IMR-90 (cell line): ENCODE measurements around the gene ME1. TPM values are rescaled to one million over a fixed set of nuclear protein-coding genes. Genes with fewer than 3 reads are reported as not detected.
A peak's percentile ranks its signal among the peaks of the same experiment; 100 is the strongest.

Experiments used
- ATAC-seq: fragments of 200-7000 bp; cut with Tn5 transposase; 2 replicates; pipeline ENCODE4 v1.9.1; 2020; ENCODE audit warnings: low read depth, mild to moderate bottlenecking, moderate library complexity
- BruUV-seq: library from RNA; stranded (reverse); fragments of 400-500 nt; replicated peaks from 2 replicates; lab custom pipeline; 2021; lab: Mats Ljungman, UMichigan
- CTCF ChIA-PET: fragments of 300-600 bp; formaldehyde crosslinking; extraction: SDS; loops from one replicate; lab custom pipeline; 2021; ENCODE audit warnings: antibody characterized with exemption; lab: Yijun Ruan, JAX
- POLR2A ChIA-PET: fragments of 300-600 bp; sonication (Branson Sonifier 250); formaldehyde crosslinking; loops from one replicate; lab custom pipeline; 2022; ENCODE audit warnings: antibody characterized with exemption; ENCODE audit not compliant: unreplicated experiment; lab: Charles Lee
- DNase-seq: peaks from one replicate; pipeline ENCODE4 v3.0.0; 2013
- H2AFZ ChIP-seq: replicated peaks from 2 replicates; pipeline ENCODE3; 2013; ENCODE audit warnings: low read length, mild to moderate bottlenecking; ENCODE audit not compliant: poor library complexity
- H2AK5ac ChIP-seq: 2 replicates; pipeline ENCODE4 v1.6.1; 2013; ENCODE audit warnings: low read depth, low read length, inconsistent platforms
- H2AK9ac ChIP-seq: replicated peaks from 2 replicates; pipeline ENCODE3; 2013; ENCODE audit warnings: mild to moderate bottlenecking, low read depth, low read length, moderate library complexity; ENCODE audit not compliant: poor library complexity
- H2BK120ac ChIP-seq: 2 replicates; pipeline ENCODE4 v1.6.1; 2013; ENCODE audit warnings: low read depth, low read length, inconsistent platforms
- H2BK15ac ChIP-seq: 3 replicates; pipeline ENCODE4 v1.6.1; 2013; ENCODE audit warnings: low read depth, low read length, inconsistent platforms
- H2BK20ac ChIP-seq: 2 replicates; pipeline ENCODE4 v1.6.1; 2013; ENCODE audit warnings: low read depth, mild to moderate bottlenecking, inconsistent platforms, low read length, moderate library complexity
- H2BK5ac ChIP-seq: 2 replicates; pipeline ENCODE4 v1.6.1; 2013; ENCODE audit warnings: mild to moderate bottlenecking, low read depth, low read length, inconsistent platforms; ENCODE audit not compliant: poor library complexity, severe bottlenecking
- H3K14ac ChIP-seq: replicated peaks from 2 replicates; pipeline ENCODE4 v1.6.1; 2013; ENCODE audit warnings: low read depth, low read length, inconsistent platforms
- H3K18ac ChIP-seq: 2 replicates; pipeline ENCODE4 v1.6.1; 2013; ENCODE audit warnings: low read depth, low read length, control low read depth
- H3K23ac ChIP-seq: 2 replicates; pipeline ENCODE4 v1.6.1; 2013; ENCODE audit warnings: low read depth, low read length, inconsistent platforms
- H3K27ac ChIP-seq: 2 replicates; pipeline ENCODE4 v1.5.1; 2013; ENCODE audit warnings: mild to moderate bottlenecking, control low read depth, low read length; ENCODE audit not compliant: insufficient read depth
- H3K27me3 ChIP-seq: 2 replicates; pipeline ENCODE4 v1.6.1; 2013; ENCODE audit warnings: low read length; ENCODE audit not compliant: control insufficient read depth, insufficient read depth
- H3K36me3 ChIP-seq: 2 replicates; pipeline ENCODE4 v1.6.1; 2013; ENCODE audit warnings: low read length, mixed read lengths; ENCODE audit not compliant: control insufficient read depth, insufficient read depth
- H3K4ac ChIP-seq: 2 replicates; pipeline ENCODE4 v1.6.1; 2013; ENCODE audit warnings: low read depth, low read length, inconsistent platforms
- H3K4me1 ChIP-seq: 2 replicates; pipeline ENCODE4 v1.6.1; 2013; ENCODE audit warnings: low read length, mixed read lengths; ENCODE audit not compliant: control insufficient read depth, insufficient read depth
- H3K4me2 ChIP-seq: 2 replicates; pipeline ENCODE4 v1.6.1; 2013; ENCODE audit warnings: low read depth, mild to moderate bottlenecking, control low read depth, low read length, moderate library complexity
- H3K4me3 ChIP-seq: 2 replicates; pipeline ENCODE4 v1.5.1; 2013; ENCODE audit warnings: low read depth, mild to moderate bottlenecking, control low read depth, low read length, moderate library complexity; ENCODE audit not compliant: insufficient read depth
- H3K56ac ChIP-seq: 2 replicates; pipeline ENCODE4 v1.6.1; 2013; ENCODE audit warnings: low read length, inconsistent platforms; ENCODE audit not compliant: insufficient read depth; ENCODE audit errors: extremely low read depth
- H3K79me1 ChIP-seq, 2 experiments: 2 replicates each; pipeline ENCODE4 v1.6.1; 2013; ENCODE audit warnings: low read length in 2 of 2, inconsistent platforms in 1 of 2, low read depth in 1 of 2
- H3K9ac ChIP-seq: 2 replicates; pipeline ENCODE4 v1.6.1; 2013; ENCODE audit warnings: low read depth, low read length, control low read depth
- H3K9me1 ChIP-seq: 2 replicates; pipeline ENCODE4 v1.6.1; 2013; ENCODE audit warnings: low read length, inconsistent platforms; ENCODE audit not compliant: insufficient read depth
- H3K9me3 ChIP-seq: 2 replicates; pipeline ENCODE4 v1.6.1; 2013; ENCODE audit warnings: low read length; ENCODE audit not compliant: control insufficient read depth, insufficient read depth
- H4K20me1 ChIP-seq: 2 replicates; pipeline ENCODE4 v1.6.1; 2013; ENCODE audit warnings: low read length, inconsistent platforms; ENCODE audit not compliant: insufficient read depth
- H4K5ac ChIP-seq: 2 replicates; pipeline ENCODE4 v1.6.1; 2013; ENCODE audit warnings: mild to moderate bottlenecking, low read depth, low read length, control low read depth
- H4K8ac ChIP-seq, 2 experiments: 2 replicates each; pipeline ENCODE4 v1.6.1; 2013; ENCODE audit warnings: low read depth in 2 of 2, low read length in 2 of 2, control low read depth in 1 of 2, inconsistent platforms in 1 of 2
- H4K91ac ChIP-seq: 2 replicates; pipeline ENCODE4 v1.6.1; 2013; ENCODE audit warnings: low read depth, low read length, inconsistent platforms; ENCODE audit not compliant: insufficient read depth
- BHLHE40 ChIP-seq: fragments of 150-350 bp; IDR thresholded peaks from 2 replicates; pipeline ENCODE4 v1.6.1; 2016; ENCODE audit warnings: mild to moderate bottlenecking, low read depth, low read length
- CEBPB ChIP-seq: IDR thresholded peaks from 2 replicates; pipeline ENCODE4 v1.6.1; 2012; ENCODE audit warnings: low read depth, low read length, improper control_type of control experiment
- ELK1 ChIP-seq: fragments of 150-350 bp; IDR thresholded peaks from 2 replicates; pipeline ENCODE4 v1.6.1; 2016; ENCODE audit warnings: low read depth, mild to moderate bottlenecking, low read length, moderate library complexity, borderline replicate concordance
- MAZ ChIP-seq: IDR thresholded peaks from 2 replicates; pipeline ENCODE4 v1.6.1; 2012; ENCODE audit warnings: low read depth, mild to moderate bottlenecking, low read length, improper control_type of control experiment, moderate library complexity, borderline replicate concordance
- MXI1 ChIP-seq: IDR thresholded peaks from 2 replicates; pipeline ENCODE4 v1.6.1; 2012; ENCODE audit warnings: low read depth, mild to moderate bottlenecking, low read length, moderate library complexity, borderline replicate concordance
- NFE2L2 ChIP-seq: fragments of 150-350 bp; IDR thresholded peaks from 2 replicates; pipeline ENCODE4 v1.6.1; 2016; ENCODE audit warnings: low read depth, mild to moderate bottlenecking, low read length
- POLR2A ChIP-seq: IDR thresholded peaks from 2 replicates; pipeline ENCODE4 v1.6.1; 2012; ENCODE audit warnings: mild to moderate bottlenecking, low read depth, low read length
- RCOR1 ChIP-seq: IDR thresholded peaks from 2 replicates; pipeline ENCODE4 v1.6.1; 2012; ENCODE audit warnings: mild to moderate bottlenecking, low read length, improper control_type of control experiment; ENCODE audit not compliant: insufficient replicate concordance
- RFX5 ChIP-seq: IDR thresholded peaks from 2 replicates; pipeline ENCODE4 v1.8.0; 2012; ENCODE audit warnings: low read depth, mild to moderate bottlenecking, low read length, moderate library complexity
- SMC3 ChIP-seq: fragments of 150-350 bp; IDR thresholded peaks from 2 replicates; pipeline ENCODE4 v1.6.1; 2016; ENCODE audit warnings: low read depth, mild to moderate bottlenecking, antibody characterized with exemption, low read length, moderate library complexity
- USF2 ChIP-seq: fragments of 150-350 bp; IDR thresholded peaks from 2 replicates; pipeline ENCODE4 v1.6.1; 2017; ENCODE audit warnings: mild to moderate bottlenecking, antibody characterized with exemption, low read length, low read depth
- WGBS, 2 experiments: methylation state at CpG; one replicate each; pipeline versions ENCODE4 v1.1.5 to v1.1.7; 2013; ENCODE audit warnings: missing lambda C conversion rate in 2 of 2; ENCODE audit not compliant: insufficient read length in 1 of 2; ENCODE audit errors: extremely low coverage in 2 of 2; 5-methylcytosine and 5-hydroxymethylcytosine counted together
- dilution Hi-C: fragments of 300-500 bp; cut with HindIII; formaldehyde crosslinking; loops from one replicate; pipeline ENCODE4 v1.14.3; 2018; ENCODE audit warnings: low sequenced_read_pairs; ENCODE audit not compliant: unreplicated experiment
- in situ Hi-C: fragments of 300-500 bp; cut with MboI; formaldehyde crosslinking; loops from 3 replicates; pipeline ENCODE4 v1.14.3; 2019; ENCODE audit warnings: low sequenced_read_pairs, inconsistent platforms, mixed read lengths
- intact Hi-C: fragments of 100-400 bp; cut with micrococcal nuclease; formaldehyde crosslinking; loops from 2 replicates; pipeline ENCODE4 v1.10.0; 2022
- polyA plus RNA-seq, 3 experiments: library from polyadenylated mRNA; depleted of rRNA; stranded (reverse); fragments of >200 nt; gene quantifications; 2 replicates each; pipeline ENCODE4 v1.2.3, GENCODE V29; 2012; ENCODE audit warnings: low replicate concordance in 1 of 3
- total RNA-seq: library from RNA; depleted of rRNA; stranded (reverse); fragments of >200 nt; gene quantifications from 2 replicates; pipeline ENCODE4 v1.2.3, GENCODE V29; 2012

ME1 gene
- total and polyA plus RNA-seq, 2 of the 4 experiments (the other 2 are of a cell fraction) = 21.5 to 24.4 TPM

GRCh38 chr6:83461438-83461837, 30.6 kb upstream of the ME1 start:
- no peaks in the 10 kb centered on the region for H3K9me3 ChIP-seq

More at GRCh38 chr6:83461438-83461837, 30.6 kb upstream of the ME1 start:
- no peak overlapping the region for H3K9ac ChIP-seq
- H3K27me3 ChIP-seq = no peaks in the 10 kb centered on the region
- intact Hi-C loops = no loop called here
- H3K4me2 ChIP-seq = no peak overlapping the region; the same call in 1 of the 2 replicates
- no peaks in the 10 kb centered on the region for H4K20me1 ChIP-seq
- no peak overlapping the region for H4K8ac ChIP-seq
- H3K23ac ChIP-seq = peak overlapping the region; percentile 35
- no peak for TF ChIP-seq MXI1
- TF ChIP-seq POLR2A = no peak
- TF ChIP-seq BHLHE40 = no peak
- no peak for TF ChIP-seq RCOR1
- TF ChIP-seq SMC3 = no peak
- no peak for TF ChIP-seq USF2
- TF ChIP-seq RFX5 = no peak
- no peak for TF ChIP-seq NFE2L2
- TF ChIP-seq MAZ = no peak
- no peak for TF ChIP-seq CEBPB
- TF ChIP-seq ELK1 = no peak
- no peaks in the 10 kb centered on the region for H3K36me3 ChIP-seq
- ChIA-PET POLR2A (no interaction called here), CTCF (interaction anchor here (1.7 kb wide), 1 partner anchor 22 kb away, joined by 3 read pairs; no protein-coding TSS in a partner anchor)
- no peaks in the 10 kb centered on the region for H3K9me1 ChIP-seq
- BruUV-seq = no TSS peak
- no peak overlapping the region for H4K91ac ChIP-seq
- 0 out of 2 replicates have a peak overlapping the region, but pooled peaks have one; percentile 7 for H2AK5ac ChIP-seq
- WGBS, 2 experiments = no CpG with 5 or more reads among the region's 1 CpG
- H3K56ac ChIP-seq = no peak overlapping the region
- H2BK120ac ChIP-seq = peak overlapping the region; percentile 55; the same call in 1 of the 2 replicates
- H2BK15ac ChIP-seq = no peak overlapping the region
- DNase-seq (peak; percentile 63), ATAC-seq (peak; percentile 75)
- in situ Hi-C loops = no loop called here
- H3K27ac ChIP-seq = no peak overlapping the region
- peak overlapping the region; percentile 41; the same call in 1 of the 2 replicates for H3K14ac ChIP-seq
- dilution Hi-C loops = no loop called here
- H3K4ac ChIP-seq = peak overlapping the region; percentile 59
- peak overlapping the region; percentile 50; the same call in 1 of the 2 replicates for H3K18ac ChIP-seq
- H3K4me1 ChIP-seq = peaks cover 4% of the 10 kb centered on the region; the same call in 1 of the 2 replicates
- no peak overlapping the region for H2AFZ ChIP-seq
- H3K79me1 ChIP-seq = no peaks in the 10 kb centered on the region
- no peak overlapping the region for H3K4me3 ChIP-seq
- no peak overlapping the region; the same call in 1 of the 2 replicates for H4K5ac ChIP-seq
- H2BK20ac ChIP-seq = peak overlapping the region; percentile 76
- no peak overlapping the region for H2AK9ac ChIP-seq
- peak overlapping the region; percentile 53 for H2BK5ac ChIP-seq
